Neural progenitor cell (in vitro differentiated cells): Measurements from ENCODE around the gene SLC5A4.

Source experiments
- CTCF ChIP-seq: fragments of 200-600 bp; sonication (generic); IDR thresholded peaks from 2 replicates; pipeline ENCODE4 v1.5.1; 2017; ENCODE audit warnings: antibody characterized with exemption, mild to moderate bottlenecking
- EZH2phosphoT487 ChIP-seq: fragments of 200-600 bp; sonication (generic); IDR thresholded peaks from 2 replicates; pipeline ENCODE4 v1.6.1; 2017; ENCODE audit warnings: antibody characterized with exemption

DNA sequence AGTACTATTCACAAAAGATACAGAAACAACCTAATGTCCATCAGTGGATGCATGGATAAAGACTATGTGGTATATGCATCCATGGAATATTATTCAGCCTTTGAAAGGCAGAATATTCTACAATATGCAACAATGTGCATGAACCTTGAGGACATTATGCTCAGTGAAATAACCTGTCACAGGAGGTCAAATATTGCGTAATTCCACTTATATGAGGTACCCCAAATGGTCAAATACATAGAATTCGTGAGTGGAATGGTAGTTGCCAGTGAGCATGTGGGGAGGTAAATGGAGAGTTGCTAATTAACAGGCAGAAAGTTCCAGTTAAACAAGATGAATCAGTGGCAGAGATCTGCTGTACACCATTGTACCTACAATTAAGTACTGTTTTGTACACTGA lies 3.6 kb upstream of the SLC5A4 start:
- TF ChIP-seq EZH2phosphoT487 (no peak), CTCF (no peak)
